GM23338 (cell line): ENCODE measurements around the gene SFXN5. TPM values are rescaled to one million over a fixed set of nuclear protein-coding genes. Genes with fewer than 3 reads are reported as not detected.

Source experiments
- ATAC-seq: fragments of 200-7000 bp; cut with Tn5 transposase; 3 replicates; pipeline ENCODE4 v1.9.1; 2020
- DNase-seq: peaks from one replicate; pipeline ENCODE4 v3.0.0-alpha.2; 2015; ENCODE audit warnings: low spot score
- H2AFZ ChIP-seq: fragments of 200-600 bp; sonication (generic); 2 replicates; pipeline ENCODE4 v1.8.0; 2016; ENCODE audit warnings: antibody characterized with exemption, mild to moderate bottlenecking, moderate library complexity
- H3F3A ChIP-seq: fragments of 200-600 bp; sonication (generic); replicated peaks from 2 replicates; pipeline ENCODE4 v1.8.0; 2017; ENCODE audit warnings: antibody characterized with exemption, mixed run types, low read depth
- H3K27ac ChIP-seq: fragments of 200-600 bp; sonication (generic); 2 replicates; pipeline ENCODE4 v1.6.1; 2016; ENCODE audit warnings: low read depth
- H3K27me3 ChIP-seq: fragments of 200-600 bp; sonication (generic); 2 replicates; pipeline ENCODE4 v1.8.0; 2016; ENCODE audit warnings: mild to moderate bottlenecking, mixed run types, moderate library complexity; ENCODE audit not compliant: insufficient read depth
- H3K36me3 ChIP-seq: fragments of 200-600 bp; sonication (generic); 2 replicates; pipeline ENCODE4 v1.8.0; 2016; ENCODE audit warnings: mild to moderate bottlenecking; ENCODE audit not compliant: insufficient read depth
- H3K4me1 ChIP-seq: fragments of 200-600 bp; sonication (generic); 2 replicates; pipeline ENCODE4 v1.8.0; 2016; ENCODE audit warnings: mild to moderate bottlenecking, moderate library complexity; ENCODE audit not compliant: insufficient read depth
- H3K4me2 ChIP-seq: fragments of 200-600 bp; sonication (generic); 2 replicates; pipeline ENCODE4 v1.7.1; 2017; ENCODE audit warnings: mixed run types
- H3K4me3 ChIP-seq: fragments of 200-600 bp; sonication (generic); 2 replicates; pipeline ENCODE4 v1.6.1; 2016; ENCODE audit warnings: mixed run types
- H3K79me2 ChIP-seq: fragments of 200-600 bp; sonication (generic); replicated peaks from 2 replicates; pipeline ENCODE4 v1.8.0; 2017; ENCODE audit warnings: mild to moderate bottlenecking; ENCODE audit not compliant: insufficient read depth
- H3K9me2 ChIP-seq: fragments of 200-600 bp; sonication (generic); 2 replicates; pipeline ENCODE4 v1.8.0; 2017; ENCODE audit not compliant: insufficient read depth
- H4K20me1 ChIP-seq: fragments of 200-600 bp; sonication (generic); replicated peaks from 2 replicates; pipeline ENCODE4 v1.8.0; 2017; ENCODE audit warnings: mild to moderate bottlenecking; ENCODE audit not compliant: insufficient read depth
- H3K27ac Mint-ChIP-seq: 2 replicates; pipeline ENCODE4 v1.8.0; 2020; ENCODE audit warnings: inconsistent platforms, mild to moderate bottlenecking, moderate library complexity, mixed read lengths
- H3K27me3 Mint-ChIP-seq: 3 replicates; pipeline ENCODE4 v1.8.0; 2022; ENCODE audit warnings: low read depth, mild to moderate bottlenecking, moderate library complexity, mixed read lengths, inconsistent platforms; ENCODE audit not compliant: insufficient read depth, poor library complexity
- H3K36me3 Mint-ChIP-seq: 3 replicates; pipeline ENCODE4 v1.8.0; 2021; ENCODE audit warnings: low read depth, mild to moderate bottlenecking, inconsistent platforms, moderate library complexity, mixed read lengths
- H3K4me1 Mint-ChIP-seq: 3 replicates; pipeline ENCODE4 v1.8.0; 2020; ENCODE audit warnings: mild to moderate bottlenecking, inconsistent platforms, mixed read lengths
- H3K4me3 Mint-ChIP-seq: 3 replicates; pipeline ENCODE4 v1.8.0; 2021; ENCODE audit warnings: moderate library complexity, mild to moderate bottlenecking, inconsistent platforms, mixed read lengths
- H3K9me3 Mint-ChIP-seq: 3 replicates; pipeline ENCODE4 v1.8.0; 2020; ENCODE audit warnings: moderate library complexity, mild to moderate bottlenecking, inconsistent platforms, mixed read lengths
- EZH2 ChIP-seq: fragments of 200-600 bp; sonication (generic); IDR thresholded peaks from one replicate; pipeline ENCODE4 v1.8.0; 2017; ENCODE audit warnings: antibody characterized with exemption, mild to moderate bottlenecking, low read depth; ENCODE audit not compliant: unreplicated experiment
- JUNB ChIP-seq: IDR thresholded peaks from one replicate; pipeline ENCODE4 v1.6.1; 2016; ENCODE audit warnings: antibody characterized with exemption; ENCODE audit not compliant: unreplicated experiment
- POLR2AphosphoS5 ChIP-seq: IDR thresholded peaks from 2 replicates; pipeline ENCODE4 v1.6.1; 2016; ENCODE audit warnings: antibody characterized with exemption, low read depth
- STAT1 ChIP-seq: IDR thresholded peaks from one replicate; pipeline ENCODE4 v1.6.1; 2016; ENCODE audit warnings: antibody characterized with exemption; ENCODE audit not compliant: unreplicated experiment
- ZNF331 ChIP-seq: fragments of 250-450 bp; sonication (Bioruptor Pico); IDR thresholded peaks from 2 replicates; pipeline ENCODE4 v1.5.0; 2020; ENCODE audit warnings: low read depth, mild to moderate bottlenecking, moderate library complexity
- polyA plus RNA-seq: library from polyadenylated mRNA; unstranded; fragments of >200 nt; fragmentation: Nextera tagmentation; extraction: Ambion mirVana; gene quantifications from 2 replicates; pipeline ENCODE4 v1.2.1, GENCODE V29; 2016
- total RNA-seq: library from RNA; depleted of rRNA; stranded (reverse); fragments of >200 nt; shearing (Covaris generic); gene quantifications from 2 replicates; pipeline ENCODE4 v1.2.3, GENCODE V29; 2014
- TF ChIP-seq, protein P1 (sequence below): IDR thresholded peaks from one replicate; pipeline ENCODE4 v1.6.1; 2018; ENCODE audit warnings: antibody characterized with exemption; ENCODE audit not compliant: unreplicated experiment
- TF ChIP-seq, protein P2 (sequence below): fragments of 250-450 bp; sonication (Bioruptor Pico); IDR thresholded peaks from 2 replicates; pipeline ENCODE4 v1.5.0; 2020; ENCODE audit warnings: mild to moderate bottlenecking, moderate library complexity

The SFXN5 gene
- total and polyA plus RNA-seq, 2 experiments from 2014 or later: 23.6 to 25.8 TPM

- no peaks in the 10 kb centered on the region for H4K20me1 ChIP-seq
- ATAC-seq (no peak), DNase-seq (no peak)
- H3K27ac ChIP-seq: no peak overlapping the region
- peaks cover 40% of the 10 kb centered on the region for H3K4me1 Mint-ChIP-seq
- peaks cover 26% of the 10 kb centered on the region for H3K27me3 Mint-ChIP-seq
- H3K9me3 Mint-ChIP-seq: peaks cover 4% of the 10 kb centered on the region; the same call in 2 of the 3 replicates
- H3K27me3 ChIP-seq: no peaks in the 10 kb centered on the region
- H3K27ac Mint-ChIP-seq: no peak overlapping the region
- no peak overlapping the region for H3K4me3 Mint-ChIP-seq
- H3F3A ChIP-seq: no peaks in the 10 kb centered on the region
- no peaks in the 10 kb centered on the region for H3K79me2 ChIP-seq
- H3K9me2 ChIP-seq: 0 out of 2 replicates have a peak, but pooled peaks cover 3% of the 10 kb centered on the region
- H3K4me2 ChIP-seq: no peak overlapping the region
- H3K36me3 ChIP-seq: no peaks in the 10 kb centered on the region
- TF ChIP-seq, protein P1, sequence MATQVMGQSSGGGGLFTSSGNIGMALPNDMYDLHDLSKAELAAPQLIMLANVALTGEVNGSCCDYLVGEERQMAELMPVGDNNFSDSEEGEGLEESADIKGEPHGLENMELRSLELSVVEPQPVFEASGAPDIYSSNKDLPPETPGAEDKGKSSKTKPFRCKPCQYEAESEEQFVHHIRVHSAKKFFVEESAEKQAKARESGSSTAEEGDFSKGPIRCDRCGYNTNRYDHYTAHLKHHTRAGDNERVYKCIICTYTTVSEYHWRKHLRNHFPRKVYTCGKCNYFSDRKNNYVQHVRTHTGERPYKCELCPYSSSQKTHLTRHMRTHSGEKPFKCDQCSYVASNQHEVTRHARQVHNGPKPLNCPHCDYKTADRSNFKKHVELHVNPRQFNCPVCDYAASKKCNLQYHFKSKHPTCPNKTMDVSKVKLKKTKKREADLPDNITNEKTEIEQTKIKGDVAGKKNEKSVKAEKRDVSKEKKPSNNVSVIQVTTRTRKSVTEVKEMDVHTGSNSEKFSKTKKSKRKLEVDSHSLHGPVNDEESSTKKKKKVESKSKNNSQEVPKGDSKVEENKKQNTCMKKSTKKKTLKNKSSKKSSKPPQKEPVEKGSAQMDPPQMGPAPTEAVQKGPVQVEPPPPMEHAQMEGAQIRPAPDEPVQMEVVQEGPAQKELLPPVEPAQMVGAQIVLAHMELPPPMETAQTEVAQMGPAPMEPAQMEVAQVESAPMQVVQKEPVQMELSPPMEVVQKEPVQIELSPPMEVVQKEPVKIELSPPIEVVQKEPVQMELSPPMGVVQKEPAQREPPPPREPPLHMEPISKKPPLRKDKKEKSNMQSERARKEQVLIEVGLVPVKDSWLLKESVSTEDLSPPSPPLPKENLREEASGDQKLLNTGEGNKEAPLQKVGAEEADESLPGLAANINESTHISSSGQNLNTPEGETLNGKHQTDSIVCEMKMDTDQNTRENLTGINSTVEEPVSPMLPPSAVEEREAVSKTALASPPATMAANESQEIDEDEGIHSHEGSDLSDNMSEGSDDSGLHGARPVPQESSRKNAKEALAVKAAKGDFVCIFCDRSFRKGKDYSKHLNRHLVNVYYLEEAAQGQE: no peak
- H3K4me3 ChIP-seq: no peak overlapping the region
- H2AFZ ChIP-seq: no peak overlapping the region
- peaks cover 12% of the 10 kb centered on the region; the same call in 1 of the 2 replicates for H3K4me1 ChIP-seq
- H3K36me3 Mint-ChIP-seq: peaks cover 21% of the 10 kb centered on the region
Observed at GRCh38 chr2:72942293-72942692, 129.2 kb downstream of the SFXN5 start.

- DNase-seq: peak; percentile 43
- Mint-ChIP-seq H3K9me3 (peaks cover 4% of the 10 kb centered on the region; the same call in 2 of the 3 replicates), H3K27ac (no peak overlapping the region), H3K4me1 (peaks cover 47% of the 10 kb centered on the region), H3K4me3 (no peak overlapping the region; the same call in 2 of the 3 replicates), H3K36me3 (peaks cover 21% of the 10 kb centered on the region), H3K27me3 (peaks cover 24% of the 10 kb centered on the region)
- Histone ChIP-seq H2AFZ (no peak overlapping the region), H3F3A (no peaks in the 10 kb centered on the region), H3K27me3 (no peaks in the 10 kb centered on the region), H3K9me2 (0 out of 2 replicates have a peak, but pooled peaks cover 3% of the 10 kb centered on the region), H3K4me1 (peaks cover 20% of the 10 kb centered on the region), H3K36me3 (no peaks in the 10 kb centered on the region), H4K20me1 (no peaks in the 10 kb centered on the region), H3K27ac (no peak overlapping the region), H3K79me2 (no peaks in the 10 kb centered on the region), H3K4me3 (no peak overlapping the region), H3K4me2 (peak overlapping the region; percentile 32; the same call in 1 of the 2 replicates)
- TF ChIP-seq JUNB (no peak), STAT1 (no peak), EZH2 (no peak), POLR2AphosphoS5 (no peak), ZNF331 (no peak)
- TF ChIP-seq, protein P2, sequence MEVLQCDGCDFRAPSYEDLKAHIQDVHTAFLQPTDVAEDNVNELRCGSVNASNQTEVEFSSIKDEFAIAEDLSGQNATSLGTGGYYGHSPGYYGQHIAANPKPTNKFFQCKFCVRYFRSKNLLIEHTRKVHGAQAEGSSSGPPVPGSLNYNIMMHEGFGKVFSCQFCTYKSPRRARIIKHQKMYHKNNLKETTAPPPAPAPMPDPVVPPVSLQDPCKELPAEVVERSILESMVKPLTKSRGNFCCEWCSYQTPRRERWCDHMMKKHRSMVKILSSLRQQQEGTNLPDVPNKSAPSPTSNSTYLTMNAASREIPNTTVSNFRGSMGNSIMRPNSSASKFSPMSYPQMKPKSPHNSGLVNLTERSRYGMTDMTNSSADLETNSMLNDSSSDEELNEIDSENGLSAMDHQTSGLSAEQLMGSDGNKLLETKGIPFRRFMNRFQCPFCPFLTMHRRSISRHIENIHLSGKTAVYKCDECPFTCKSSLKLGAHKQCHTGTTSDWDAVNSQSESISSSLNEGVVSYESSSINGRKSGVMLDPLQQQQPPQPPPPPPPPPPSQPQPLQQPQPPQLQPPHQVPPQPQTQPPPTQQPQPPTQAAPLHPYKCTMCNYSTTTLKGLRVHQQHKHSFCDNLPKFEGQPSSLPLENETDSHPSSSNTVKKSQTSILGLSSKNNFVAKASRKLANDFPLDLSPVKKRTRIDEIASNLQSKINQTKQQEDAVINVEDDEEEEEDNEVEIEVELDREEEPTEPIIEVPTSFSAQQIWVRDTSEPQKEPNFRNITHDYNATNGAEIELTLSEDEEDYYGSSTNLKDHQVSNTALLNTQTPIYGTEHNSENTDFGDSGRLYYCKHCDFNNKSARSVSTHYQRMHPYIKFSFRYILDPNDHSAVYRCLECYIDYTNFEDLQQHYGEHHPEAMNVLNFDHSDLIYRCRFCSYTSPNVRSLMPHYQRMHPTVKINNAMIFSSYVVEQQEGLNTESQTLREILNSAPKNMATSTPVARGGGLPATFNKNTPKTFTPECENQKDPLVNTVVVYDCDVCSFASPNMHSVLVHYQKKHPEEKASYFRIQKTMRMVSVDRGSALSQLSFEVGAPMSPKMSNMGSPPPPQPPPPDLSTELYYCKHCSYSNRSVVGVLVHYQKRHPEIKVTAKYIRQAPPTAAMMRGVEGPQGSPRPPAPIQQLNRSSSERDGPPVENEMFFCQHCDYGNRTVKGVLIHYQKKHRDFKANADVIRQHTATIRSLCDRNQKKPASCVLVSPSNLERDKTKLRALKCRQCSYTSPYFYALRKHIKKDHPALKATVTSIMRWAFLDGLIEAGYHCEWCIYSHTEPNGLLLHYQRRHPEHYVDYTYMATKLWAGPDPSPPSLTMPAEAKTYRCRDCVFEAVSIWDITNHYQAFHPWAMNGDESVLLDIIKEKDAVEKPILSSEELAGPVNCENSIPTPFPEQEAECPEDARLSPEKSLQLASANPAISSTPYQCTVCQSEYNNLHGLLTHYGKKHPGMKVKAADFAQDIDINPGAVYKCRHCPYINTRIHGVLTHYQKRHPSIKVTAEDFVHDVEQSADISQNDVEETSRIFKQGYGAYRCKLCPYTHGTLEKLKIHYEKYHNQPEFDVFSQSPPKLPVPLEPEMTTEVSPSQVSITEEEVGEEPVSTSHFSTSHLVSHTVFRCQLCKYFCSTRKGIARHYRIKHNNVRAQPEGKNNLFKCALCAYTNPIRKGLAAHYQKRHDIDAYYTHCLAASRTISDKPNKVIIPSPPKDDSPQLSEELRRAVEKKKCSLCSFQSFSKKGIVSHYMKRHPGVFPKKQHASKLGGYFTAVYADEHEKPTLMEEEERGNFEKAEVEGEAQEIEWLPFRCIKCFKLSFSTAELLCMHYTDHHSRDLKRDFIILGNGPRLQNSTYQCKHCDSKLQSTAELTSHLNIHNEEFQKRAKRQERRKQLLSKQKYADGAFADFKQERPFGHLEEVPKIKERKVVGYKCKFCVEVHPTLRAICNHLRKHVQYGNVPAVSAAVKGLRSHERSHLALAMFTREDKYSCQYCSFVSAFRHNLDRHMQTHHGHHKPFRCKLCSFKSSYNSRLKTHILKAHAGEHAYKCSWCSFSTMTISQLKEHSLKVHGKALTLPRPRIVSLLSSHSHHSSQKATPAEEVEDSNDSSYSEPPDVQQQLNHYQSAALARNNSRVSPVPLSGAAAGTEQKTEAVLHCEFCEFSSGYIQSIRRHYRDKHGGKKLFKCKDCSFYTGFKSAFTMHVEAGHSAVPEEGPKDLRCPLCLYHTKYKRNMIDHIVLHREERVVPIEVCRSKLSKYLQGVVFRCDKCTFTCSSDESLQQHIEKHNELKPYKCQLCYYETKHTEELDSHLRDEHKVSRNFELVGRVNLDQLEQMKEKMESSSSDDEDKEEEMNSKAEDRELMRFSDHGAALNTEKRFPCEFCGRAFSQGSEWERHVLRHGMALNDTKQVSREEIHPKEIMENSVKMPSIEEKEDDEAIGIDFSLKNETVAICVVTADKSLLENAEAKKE: no peak
- peak; percentile 18 for ATAC-seq
Observed at GRCh38 chr2:72940786-72941185, 130.7 kb downstream of the SFXN5 start.
